Neural progenitor cell (in vitro differentiated cells): ENCODE data around the gene EGFLAM.

Source experiments
- EZH2 ChIP-seq: fragments of 200-600 bp; sonication (generic); IDR thresholded peaks from 2 replicates; pipeline ENCODE4 v1.6.1; 2017; ENCODE audit warnings: antibody characterized with exemption, mild to moderate bottlenecking, moderate library complexity
- EZH2phosphoT487 ChIP-seq: fragments of 200-600 bp; sonication (generic); IDR thresholded peaks from 2 replicates; pipeline ENCODE4 v1.6.1; 2017; ENCODE audit warnings: antibody characterized with exemption
- TF ChIP-seq, protein P1 (sequence below): fragments of 200-600 bp; sonication (generic); IDR thresholded peaks from 2 replicates; pipeline ENCODE4 v1.5.1; 2017; ENCODE audit warnings: antibody characterized with exemption, mild to moderate bottlenecking

DNA sequence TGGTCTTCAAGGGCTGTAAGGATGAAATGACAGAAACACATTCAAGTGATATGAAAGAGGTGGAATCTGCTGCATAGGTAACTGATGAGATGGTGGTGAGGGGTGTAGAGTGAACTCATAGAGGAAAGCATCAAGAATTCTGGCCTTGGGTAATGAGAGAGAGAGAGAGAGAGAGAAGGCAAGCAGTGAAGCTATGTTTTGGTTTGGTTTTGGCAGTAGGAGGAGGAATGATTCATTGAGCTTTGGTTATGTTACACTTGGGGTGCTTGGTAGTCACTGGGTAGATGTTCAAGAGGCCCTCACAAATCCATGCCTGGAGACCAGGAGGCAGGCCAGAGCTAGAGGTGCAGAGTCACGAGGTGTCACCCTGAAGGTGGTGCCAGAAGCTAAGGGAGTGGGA is 89.5 kb downstream of the EGFLAM start:
- TF ChIP-seq, protein P1, sequence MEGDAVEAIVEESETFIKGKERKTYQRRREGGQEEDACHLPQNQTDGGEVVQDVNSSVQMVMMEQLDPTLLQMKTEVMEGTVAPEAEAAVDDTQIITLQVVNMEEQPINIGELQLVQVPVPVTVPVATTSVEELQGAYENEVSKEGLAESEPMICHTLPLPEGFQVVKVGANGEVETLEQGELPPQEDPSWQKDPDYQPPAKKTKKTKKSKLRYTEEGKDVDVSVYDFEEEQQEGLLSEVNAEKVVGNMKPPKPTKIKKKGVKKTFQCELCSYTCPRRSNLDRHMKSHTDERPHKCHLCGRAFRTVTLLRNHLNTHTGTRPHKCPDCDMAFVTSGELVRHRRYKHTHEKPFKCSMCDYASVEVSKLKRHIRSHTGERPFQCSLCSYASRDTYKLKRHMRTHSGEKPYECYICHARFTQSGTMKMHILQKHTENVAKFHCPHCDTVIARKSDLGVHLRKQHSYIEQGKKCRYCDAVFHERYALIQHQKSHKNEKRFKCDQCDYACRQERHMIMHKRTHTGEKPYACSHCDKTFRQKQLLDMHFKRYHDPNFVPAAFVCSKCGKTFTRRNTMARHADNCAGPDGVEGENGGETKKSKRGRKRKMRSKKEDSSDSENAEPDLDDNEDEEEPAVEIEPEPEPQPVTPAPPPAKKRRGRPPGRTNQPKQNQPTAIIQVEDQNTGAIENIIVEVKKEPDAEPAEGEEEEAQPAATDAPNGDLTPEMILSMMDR: no peak
- TF ChIP-seq EZH2 (no peak), EZH2phosphoT487 (no peak)
